ENCODE measurements around the gene PAK5.

Gene PAK5

DNA sequence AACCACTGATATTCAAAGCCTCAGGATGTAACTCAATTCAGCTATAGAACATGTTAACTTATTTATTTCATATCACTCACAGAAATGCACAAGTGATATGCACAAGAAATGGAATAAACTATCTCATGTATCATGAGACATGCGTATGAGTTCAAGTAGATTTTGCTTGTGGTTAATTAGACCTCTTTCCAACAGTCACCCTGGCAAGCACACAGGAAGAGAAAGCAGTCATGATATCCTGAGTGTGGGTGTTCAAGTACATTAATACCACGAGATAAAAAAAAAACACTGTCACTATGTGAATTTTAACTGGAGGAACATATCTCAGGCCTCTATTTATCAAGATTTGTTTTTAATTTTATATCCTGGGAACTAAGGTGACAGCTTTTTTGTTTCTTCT lies 260.3 kb downstream of the PAK5 start:
- FAIRE-seq (no peak), DNase-seq (ENCODE audit: low spot score) (no peak)

DNA sequence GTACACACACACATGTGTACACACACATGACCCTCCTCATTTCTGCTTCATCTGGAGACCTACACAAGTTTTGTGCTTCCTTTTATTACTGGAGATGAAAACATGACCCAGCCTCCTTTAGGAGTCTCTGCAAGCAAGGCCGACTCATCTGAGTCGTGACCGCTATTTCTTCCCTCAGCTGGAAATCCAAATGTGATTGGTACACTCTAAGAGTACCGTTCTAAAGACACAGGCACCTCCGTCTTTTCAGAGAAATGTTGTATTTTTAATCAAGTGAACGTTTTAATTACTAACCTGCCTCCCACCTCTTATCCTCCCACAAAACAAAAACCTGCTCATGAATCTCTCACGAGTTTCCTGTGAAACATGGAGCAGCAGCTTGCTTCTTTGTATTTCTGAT lies 261.5 kb downstream of the PAK5 start:
- DNase-seq (ENCODE audit: low spot score) (no peak), FAIRE-seq (no peak)

- FAIRE-seq (no peak), DNase-seq (ENCODE audit: low spot score) (no peak)
Measured at GRCh38 chr20:9576695-9577094, 262.2 kb downstream of the PAK5 start.

GRCh38 chr20:9575836-9576235 lies 263.0 kb downstream of the PAK5 start:
- DNase-seq (ENCODE audit: low spot score) (no peak), FAIRE-seq (no peak)

GRCh38 chr20:9574776-9575175 lies 264.1 kb downstream of the PAK5 start:
- FAIRE-seq (no peak), DNase-seq (ENCODE audit: low spot score) (no peak)

DNA sequence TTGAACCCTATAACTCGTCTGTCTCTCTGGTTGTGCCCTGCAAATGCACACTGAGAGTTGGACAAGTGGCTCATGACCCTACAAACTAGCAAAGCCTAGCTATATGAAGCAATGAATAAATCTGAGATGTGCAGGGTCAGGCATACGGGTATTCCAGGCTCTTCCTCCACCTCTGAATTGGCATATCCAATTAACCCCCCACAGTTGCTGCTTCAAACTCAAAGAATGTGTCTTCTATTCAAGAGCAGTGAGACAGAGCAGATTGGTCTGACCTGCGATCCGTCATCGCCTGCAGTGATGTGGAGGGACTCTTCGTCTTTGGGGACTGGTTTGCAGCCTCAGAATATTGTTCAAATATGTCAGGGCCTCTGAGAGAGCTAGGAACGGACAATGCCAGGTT lies 264.7 kb downstream of the PAK5 start:
- FAIRE-seq (no peak), DNase-seq (ENCODE audit: low spot score) (no peak)

DNA sequence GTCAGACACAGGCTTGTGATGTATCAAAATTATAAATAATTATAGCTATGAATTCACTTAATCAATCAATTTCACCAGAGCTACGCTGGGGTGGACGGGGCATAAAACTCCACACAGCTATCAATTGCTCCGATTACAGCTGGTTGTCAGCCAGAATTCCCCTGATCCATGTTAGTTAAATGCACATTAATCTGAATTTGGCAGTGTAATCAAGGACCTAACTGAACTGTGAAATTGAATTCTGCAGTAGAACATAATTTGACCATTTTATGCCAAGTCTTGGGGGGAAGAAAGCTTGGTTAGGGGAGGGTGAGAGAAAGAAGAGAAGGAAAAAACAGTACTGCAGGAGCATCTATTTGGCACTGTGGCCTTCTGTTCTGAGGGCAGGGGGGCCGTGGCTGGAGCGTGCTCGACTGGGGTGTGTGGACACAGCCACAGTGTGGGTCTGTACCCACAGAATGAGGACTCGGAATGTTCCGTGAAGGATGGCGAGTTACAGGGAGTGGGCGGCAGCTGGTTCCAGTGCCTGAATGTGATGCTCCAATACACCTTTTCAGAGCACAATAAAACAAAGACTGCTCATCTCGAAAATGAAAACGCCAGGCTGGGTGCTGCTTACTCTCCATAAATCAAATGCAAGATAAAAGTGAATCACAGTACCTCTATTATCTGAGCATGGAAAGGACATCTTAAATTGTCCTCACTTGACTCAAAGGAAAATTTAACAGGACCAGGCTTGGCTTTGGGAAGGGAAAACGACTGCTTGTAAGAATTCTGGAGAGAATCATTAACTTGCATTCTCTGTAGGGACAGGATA lies 265.3 kb downstream of the PAK5 start:
- no peak for FAIRE-seq
- DNase-seq (ENCODE audit: low spot score), result no peak

DNA sequence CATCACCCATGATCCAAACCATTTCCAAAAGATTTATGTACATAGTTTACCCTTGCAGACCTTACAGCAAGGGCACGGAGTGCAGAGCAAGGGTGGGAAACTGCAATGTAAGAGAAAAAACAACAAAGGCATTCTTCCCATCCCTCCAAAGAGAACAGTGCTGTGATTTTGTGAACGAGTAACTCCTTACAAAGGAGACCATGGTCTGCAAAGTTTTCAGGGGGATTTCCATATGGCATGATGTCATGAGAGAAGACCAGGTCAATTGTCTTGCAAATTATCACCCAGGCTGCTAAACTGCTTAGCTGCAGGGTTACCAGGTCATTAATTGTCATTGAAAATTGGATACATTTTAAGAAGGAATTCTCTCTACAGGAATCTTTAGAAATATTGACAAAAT lies 266.2 kb downstream of the PAK5 start:
- no peak for DNase-seq (ENCODE audit: low spot score)

DNA sequence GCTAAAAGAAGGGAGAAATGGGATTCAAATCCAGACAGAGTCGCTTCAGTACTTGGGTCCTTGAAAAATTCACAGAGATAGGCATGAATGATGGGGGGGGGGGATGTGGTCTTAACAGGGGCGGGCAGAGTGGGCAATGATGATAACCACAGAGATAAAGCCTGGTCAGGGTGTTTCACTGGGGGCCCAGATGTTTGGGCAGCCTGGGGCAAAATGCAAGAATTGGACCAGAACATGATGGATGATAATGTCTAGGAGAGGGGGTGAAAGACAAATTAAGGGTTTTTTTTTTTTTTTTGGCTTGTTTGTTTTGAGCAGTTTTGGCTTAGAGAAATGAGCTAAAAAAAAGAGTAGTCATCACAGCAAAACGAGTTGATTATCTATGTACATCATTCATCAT lies 267.1 kb downstream of the PAK5 start:
- FAIRE-seq, result no peak
- no peak for DNase-seq (ENCODE audit: low spot score)

More for the DNA sequence above, 266.2 kb downstream of the PAK5 start:
- FAIRE-seq, result no peak

- DNase-seq (ENCODE audit: low spot score), result no peak
- FAIRE-seq, result no peak
Measured at GRCh38 chr20:9570612-9571011, 268.3 kb downstream of the PAK5 start.

GRCh38 chr20:9566977-9567376 lies 271.9 kb downstream of the PAK5 start:
- no peak for DNase-seq (ENCODE audit: low spot score)
- FAIRE-seq, result no peak

GRCh38 chr20:9565910-9566550 lies 272.8 kb downstream of the PAK5 start:
- DNase-seq (ENCODE audit: low spot score) (no peak), FAIRE-seq (no peak)

DNA sequence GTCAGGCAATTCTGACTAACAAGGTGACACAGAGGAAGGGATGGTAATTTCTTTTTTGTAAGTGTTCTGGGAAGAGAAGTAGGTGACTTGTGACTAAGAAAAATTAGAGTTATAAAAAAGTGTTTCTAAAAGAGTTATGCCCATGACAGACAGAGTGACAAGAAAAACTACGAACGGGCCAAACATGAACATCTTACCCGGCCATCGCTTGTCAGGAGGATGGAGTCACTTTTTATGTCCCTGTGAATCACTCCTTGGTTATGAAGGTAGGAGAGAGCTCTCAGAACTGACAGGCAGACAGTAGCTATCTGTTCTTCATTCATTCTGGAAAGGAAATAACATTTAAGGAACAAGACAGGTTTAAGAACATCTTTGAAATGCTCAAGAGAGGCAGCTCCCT lies 281.5 kb downstream of the PAK5 start:
- FAIRE-seq (no peak), DNase-seq (ENCODE audit: low spot score) (no peak)

- DNase-seq (ENCODE audit: low spot score), result no peak
- FAIRE-seq, result peak; percentile 48
Measured at GRCh38 chr20:9555781-9556180, 283.1 kb downstream of the PAK5 start.

GRCh38 chr20:9551808-9552550 lies 286.9 kb downstream of the PAK5 start:
- DNase-seq (ENCODE audit: low spot score) (no peak), FAIRE-seq (no peak)

DNA sequence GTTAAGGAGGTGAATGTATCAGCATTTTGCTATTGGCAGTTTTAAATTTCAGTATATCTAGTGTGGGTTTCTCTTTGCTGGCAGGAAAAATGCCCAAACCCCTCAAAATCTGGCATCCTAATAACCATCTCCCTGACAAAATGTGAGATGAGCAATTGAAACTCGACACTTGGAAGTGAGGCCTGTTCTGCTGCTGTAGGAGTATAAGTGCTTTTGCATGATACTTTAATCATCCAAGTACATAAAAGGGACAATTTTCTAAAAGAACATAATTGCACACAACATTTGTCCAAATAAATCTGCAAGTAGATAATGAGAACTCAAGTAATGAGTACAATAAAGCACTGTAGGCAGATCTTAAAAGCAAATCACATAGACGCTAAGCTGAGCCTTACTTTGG lies 288.0 kb downstream of the PAK5 start:
- FAIRE-seq (no peak), DNase-seq (ENCODE audit: low spot score) (no peak)

DNA sequence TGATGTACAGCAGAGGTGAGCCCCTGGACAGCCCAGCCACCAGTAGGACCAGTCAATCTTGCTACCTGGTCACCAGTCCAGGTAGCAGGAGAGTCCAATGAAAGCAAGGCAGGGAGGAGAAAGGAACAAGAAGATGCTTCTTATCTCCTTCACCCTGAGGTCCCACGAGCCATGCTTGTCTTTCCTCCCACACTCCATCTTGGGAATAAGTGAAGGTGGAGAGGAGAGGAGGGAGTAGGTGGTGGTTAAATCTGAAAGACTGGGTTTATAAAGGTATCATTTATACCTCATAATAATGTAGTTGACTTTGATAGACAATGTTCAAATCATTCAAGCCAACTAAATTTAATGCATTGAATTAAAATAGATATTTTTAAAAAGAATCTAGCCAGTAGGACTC lies 288.6 kb downstream of the PAK5 start:
- FAIRE-seq, result no peak
- no peak for DNase-seq (ENCODE audit: low spot score)

GRCh38 chr20:9543214-9543613 lies 295.7 kb downstream of the PAK5 start:
- FAIRE-seq, result no peak
- no peak for DNase-seq (ENCODE audit: low spot score)

DNA sequence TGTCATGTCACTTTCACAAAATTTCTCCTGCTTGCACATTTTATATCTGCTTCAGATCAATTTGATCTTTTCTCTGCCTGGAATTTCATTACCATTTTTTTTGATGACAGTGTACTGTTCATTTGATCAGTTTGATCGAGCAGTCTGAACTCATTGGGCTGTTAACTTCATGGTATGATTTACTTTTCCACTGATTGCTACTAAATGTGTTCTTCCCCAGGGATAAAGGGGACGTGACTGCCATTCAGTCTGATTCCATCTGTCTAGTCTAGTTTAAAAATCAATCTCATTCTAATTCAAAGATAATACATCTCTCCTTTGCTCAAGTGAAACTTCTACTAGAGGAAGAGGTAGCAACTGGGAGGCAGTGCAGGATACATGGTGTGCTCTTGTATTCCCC lies 303.4 kb downstream of the PAK5 start:
- no peak for FAIRE-seq

GRCh38 chr20:9534025-9534424 lies 304.9 kb downstream of the PAK5 start:
- DNase-seq (ENCODE audit: low spot score) (no peak), FAIRE-seq (no peak)

More for the DNA sequence above, 303.4 kb downstream of the PAK5 start:
- DNase-seq (ENCODE audit: low spot score), result no peak

DNA sequence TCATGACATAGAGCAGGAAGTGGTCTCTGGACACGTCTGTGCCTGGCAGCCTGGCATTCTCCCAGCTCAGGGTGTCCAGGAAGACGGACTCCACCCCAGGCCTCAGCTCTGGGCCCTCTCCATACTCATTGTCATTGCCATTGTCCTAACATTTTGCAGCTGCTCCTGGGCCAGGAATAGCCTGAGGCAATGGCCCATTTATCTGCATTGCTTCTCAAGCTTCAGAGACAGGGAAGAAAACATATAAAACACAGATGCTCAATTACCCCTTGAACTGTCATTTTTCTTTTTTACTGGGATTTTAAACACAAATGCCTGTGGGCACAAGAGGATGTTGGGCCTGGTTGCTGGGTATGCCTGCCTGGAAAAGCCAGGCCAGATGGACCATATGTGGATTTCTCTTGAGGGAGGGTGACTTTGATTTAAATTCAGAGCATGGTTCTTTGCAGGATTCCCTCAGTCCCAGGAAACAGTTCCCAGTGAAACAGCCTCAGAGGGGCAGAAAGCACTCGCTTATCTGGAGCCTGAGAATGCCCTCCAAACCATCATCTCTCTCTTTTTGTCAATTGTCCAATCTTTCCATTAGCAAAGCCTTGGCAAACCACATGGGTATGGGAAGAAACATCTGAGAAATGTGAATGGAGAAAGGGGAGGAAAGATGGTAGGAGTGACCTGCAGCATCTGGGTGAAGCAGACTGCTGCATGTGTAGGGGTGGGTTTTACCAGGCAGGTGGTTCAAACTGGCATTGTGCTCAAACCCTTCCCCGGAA lies 306.6 kb downstream of the PAK5 start:
- no peak for FAIRE-seq
- no peak for DNase-seq (ENCODE audit: low spot score)

DNA sequence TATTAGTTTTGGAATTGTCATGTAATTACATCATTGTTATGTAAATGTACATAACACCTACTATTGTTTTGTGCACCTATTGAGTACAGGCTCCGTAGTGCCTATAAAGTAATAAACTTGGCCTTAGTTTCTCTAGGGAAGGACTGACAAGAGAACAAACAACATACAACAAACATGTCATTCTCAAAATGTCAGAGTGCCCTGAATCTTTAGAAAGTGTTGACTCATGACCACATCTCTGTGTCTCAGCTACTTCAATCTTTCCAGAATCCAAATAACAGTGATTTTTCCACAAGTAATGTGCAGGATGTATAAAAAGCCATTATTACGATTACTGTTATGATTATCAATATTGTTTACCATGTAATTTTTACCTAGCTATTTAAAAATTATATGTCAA lies 307.3 kb downstream of the PAK5 start:
- FAIRE-seq (no peak), DNase-seq (ENCODE audit: low spot score) (no peak)
